ENCODE measurements around the gene RANBP3. TPM values are rescaled to one million over a fixed set of nuclear protein-coding genes. Genes with fewer than 3 reads are reported as not detected.
"Not testable (repeated sequence)": the region's sequence is repeated elsewhere in the genome, so short reads cannot be mapped to it uniquely, and the experiment has no call there.

Gene RANBP3
- total RNA-seq, 1 donor from 2014 or later, result 95.5 TPM

GRCh38 chr19:6010107-6010506, 32.2 kb upstream of the RANBP3 start:
- intact Hi-C loops (cut with micrococcal nuclease), result no loop called here

DNA sequence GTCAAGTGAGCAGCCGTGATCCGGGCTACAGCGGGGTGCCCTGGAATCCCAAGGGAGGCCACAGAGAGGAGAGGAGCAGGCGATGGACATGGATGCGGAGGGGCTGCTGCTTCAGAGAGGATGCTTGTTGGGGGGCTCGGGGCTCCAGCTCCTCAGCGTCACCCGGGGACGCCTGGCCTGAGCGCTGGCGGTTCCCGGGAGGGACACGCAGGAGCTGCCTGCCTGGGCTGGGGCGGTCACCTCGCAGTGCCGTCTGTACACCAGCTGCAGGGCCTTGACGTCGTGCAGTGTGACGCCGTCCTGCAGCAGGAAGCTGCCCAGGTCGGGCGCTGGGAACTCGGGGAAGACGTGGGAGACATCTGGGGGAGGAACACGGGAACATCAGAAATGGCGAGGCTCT, 29.9 kb upstream of the RANBP3 start:
- intact Hi-C loops (cut with micrococcal nuclease), result no loop called here

DNA sequence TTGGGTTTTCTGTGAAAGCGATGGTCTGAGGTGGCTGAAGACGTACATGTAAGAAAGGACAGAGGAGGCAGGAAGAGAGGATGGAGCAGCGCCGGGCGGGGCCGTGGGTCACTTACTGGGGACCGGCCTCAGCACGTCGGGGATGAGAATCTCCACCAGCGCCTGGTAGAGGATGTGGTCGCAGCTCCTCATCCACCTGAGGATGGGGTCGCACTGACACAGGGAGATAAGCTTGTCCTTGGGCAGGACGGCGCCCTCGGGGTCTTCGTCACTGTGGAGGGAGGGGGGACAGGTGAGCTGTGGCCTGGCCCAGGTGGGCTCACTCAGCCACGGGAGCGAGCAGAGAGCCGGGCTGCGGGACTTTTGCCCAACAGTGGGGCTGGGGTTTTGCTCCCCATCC, 29.0 kb upstream of the RANBP3 start:
- intact Hi-C loops (cut with micrococcal nuclease), result no loop called here

DNA sequence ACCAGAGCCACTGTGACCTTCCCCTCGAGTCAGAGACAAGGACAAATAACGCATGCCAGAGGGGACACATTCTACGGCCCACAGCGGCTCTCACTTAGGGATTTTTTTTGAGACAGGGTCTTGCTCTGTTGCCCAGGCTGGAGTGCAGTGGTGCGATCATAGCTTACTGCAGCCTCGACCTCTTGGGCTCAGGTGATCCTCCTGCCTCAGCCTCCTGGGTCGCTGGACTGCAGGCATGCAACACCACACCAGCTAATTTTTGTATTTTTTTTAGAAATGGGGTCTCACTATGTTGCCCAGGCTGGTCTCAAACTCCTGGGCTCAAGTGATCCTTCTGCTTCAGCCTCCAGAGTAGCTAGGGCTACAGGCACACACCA, 28.1 kb upstream of the RANBP3 start:
- intact Hi-C loops (cut with micrococcal nuclease), result not testable (repeated sequence)

DNA sequence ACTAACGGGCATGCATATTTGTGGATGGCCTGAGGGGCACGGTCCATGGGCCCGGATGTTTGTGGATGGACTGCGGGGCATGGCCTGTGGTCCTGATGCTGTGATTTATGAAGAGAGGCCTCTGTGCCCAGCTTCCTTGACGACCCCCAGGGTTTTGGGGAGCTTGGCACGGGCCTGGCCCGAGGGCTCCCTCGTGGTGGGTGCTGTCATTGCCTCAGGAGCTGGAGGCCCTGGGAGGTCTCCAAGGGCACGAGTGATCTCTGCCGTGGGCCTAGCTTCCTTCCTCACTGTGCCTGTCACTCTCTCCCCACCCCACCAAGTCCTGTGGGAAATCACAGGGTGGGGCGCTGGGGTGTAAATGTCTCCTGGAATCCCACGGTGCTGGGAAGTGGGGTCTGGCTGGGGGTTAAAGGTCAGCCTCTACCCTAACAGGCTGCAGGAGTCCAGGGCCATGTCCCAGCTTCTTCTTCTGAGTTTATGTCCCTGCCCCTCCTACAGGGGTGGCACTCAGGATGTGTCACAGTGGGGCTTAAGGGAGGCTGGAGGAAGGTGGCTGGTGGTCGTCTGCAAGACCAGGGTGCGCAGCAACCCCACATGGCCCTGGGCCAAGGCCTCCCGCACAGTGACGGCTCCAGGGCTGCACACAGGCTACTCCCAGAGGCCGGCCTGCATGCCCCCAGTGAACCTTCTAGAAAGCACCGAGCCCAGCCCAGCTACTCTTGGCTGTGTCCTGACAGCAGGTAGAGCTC, 27.6 kb upstream of the RANBP3 start:
- intact Hi-C loops (cut with micrococcal nuclease), result no loop called here

DNA sequence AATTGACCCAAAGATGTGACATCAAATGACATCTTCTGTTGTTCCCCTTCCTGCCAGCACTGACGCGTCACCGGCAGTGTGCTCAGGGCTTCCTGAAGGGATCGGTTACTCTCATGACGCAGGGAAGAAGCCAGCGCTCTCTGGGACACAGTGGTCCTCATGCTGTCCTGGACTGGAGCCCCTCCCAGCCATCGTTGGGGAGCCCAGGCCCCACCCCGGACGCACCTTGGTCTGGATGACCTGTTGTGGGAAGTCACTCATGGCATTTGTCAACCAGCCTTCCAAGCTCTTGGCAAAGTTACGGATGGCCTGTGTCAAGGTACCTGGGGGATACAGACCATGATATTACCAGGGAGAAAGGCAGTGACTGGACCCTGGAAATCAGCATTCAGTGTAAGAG, 26.0 kb upstream of the RANBP3 start:
- intact Hi-C loops (cut with micrococcal nuclease), result no loop called here

DNA sequence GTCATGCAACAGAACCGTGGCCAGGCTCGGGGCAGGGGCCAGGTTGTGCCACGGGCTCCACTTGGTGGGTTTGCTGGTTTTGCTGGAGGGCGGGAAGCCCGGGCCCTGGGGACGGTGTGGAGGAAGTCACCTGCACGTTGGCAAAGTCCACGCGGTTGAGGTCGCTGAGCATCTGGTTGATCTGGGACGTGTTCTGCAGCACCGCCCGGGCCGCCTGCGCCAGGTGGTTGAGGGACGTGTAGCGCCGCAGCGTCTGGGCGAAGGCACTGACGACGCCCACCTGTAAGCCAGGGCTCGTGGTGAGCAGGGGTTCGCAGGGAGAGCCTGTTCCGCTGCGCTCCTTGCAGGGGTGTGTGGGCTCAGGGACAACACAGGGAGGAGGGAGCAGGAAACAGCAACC, 24.7 kb upstream of the RANBP3 start:
- intact Hi-C loops (cut with micrococcal nuclease), result no loop called here

- intact Hi-C loops (cut with micrococcal nuclease), result no loop called here
Observed at GRCh38 chr19:6000228-6000847, 22.4 kb upstream of the RANBP3 start.

GRCh38 chr19:5999693-6000092, 21.8 kb upstream of the RANBP3 start:
- intact Hi-C loops (cut with micrococcal nuclease), result no loop called here

DNA sequence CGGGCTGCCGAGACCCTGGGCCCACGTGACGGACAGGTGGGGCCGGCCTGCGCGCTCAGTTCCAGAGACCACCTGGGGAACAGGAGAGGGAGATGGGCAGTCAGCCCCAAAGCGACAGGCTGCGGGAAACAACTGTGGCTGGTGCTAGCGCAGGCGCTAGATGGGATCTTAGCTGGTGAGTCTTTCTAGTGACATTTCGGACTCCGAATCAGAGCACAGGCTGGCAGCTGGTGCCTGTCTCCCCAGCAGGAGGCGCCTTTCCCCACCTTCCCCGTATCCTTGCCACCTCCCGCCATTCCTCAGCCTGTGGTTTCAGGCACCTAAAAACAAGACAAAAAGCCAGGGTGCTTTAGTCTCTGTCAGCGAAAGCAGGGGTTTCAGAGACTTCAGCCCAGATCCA, 19.4 kb upstream of the RANBP3 start:
- intact Hi-C loops (cut with micrococcal nuclease), result no loop called here

DNA sequence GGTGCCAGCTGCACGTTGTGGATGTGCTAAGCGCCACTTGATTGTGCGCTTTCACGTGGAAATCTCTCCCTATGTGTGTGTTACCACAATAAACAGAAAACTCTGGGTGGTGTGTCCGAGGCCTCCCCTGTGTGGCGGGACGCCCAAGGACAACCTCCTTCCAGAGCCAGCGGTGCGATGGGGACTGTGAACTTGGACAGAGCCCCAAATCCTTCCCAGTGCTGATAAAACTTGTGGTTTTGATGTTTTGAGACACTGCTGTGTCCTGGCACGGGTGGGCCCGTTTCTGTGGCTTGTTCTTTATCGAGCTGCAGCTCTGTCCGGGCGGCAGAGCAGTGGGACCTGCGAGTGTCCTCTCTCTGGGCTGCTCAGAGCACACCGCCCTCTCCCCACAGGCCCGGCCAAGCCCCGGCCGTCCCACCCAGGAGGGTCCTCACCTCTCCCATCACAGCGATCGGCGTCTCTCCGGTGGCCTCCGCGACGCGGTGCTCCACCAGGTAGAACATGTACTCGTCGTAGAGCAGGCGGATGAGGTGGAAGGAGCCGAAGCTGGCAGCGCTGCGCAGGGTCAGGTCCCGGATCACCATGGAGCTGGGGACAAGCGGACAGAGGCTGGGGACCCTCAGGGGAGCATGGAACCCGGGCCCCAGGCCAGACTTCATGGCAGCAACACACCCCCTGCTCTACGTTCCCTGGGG, 18.8 kb upstream of the RANBP3 start:
- intact Hi-C loops (cut with micrococcal nuclease), result no loop called here

DNA sequence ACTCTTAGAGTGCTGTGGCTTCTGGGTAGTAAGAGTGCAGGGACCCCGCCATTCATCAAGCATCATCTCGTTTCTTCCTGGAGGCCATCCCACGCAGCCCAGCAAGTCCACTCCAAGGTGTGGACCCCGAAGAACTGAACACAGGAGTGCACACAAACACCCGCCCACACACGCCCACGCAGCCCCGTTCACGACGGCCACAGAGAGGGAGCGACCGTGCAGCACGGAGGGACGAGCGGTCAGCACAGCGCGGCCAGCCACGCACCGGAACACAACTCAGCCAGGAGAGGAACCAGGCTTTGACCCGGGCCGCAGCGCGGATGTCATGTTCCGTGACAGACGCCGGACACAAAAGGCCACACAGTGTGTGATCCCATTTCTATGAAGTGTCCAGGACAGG, 18.2 kb upstream of the RANBP3 start:
- intact Hi-C loops (cut with micrococcal nuclease), result no loop called here

DNA sequence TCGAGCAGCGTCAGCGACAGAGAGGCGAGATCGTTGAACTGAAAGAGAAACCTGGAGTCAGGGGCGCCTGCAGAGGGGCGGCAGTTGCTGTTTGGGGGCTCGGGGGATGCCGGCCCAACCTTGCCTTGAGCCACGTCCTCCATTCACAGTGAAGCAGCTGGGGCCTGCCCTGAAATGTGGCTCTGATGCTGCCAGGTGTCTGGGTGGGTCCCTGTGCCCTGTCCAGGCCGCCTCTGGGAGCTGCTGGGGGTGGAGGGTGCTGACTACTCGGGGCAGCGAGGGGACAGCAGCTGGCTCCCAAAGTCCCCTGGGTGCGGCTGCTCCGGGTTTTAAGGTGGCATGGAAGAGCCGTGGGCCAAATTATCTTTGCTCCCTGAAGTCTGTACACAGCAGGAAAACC, 17.7 kb upstream of the RANBP3 start:
- intact Hi-C loops (cut with micrococcal nuclease), result no loop called here

GRCh38 chr19:5994405-5995165, 16.6 kb upstream of the RANBP3 start:
- intact Hi-C loops (cut with micrococcal nuclease), result no loop called here

DNA sequence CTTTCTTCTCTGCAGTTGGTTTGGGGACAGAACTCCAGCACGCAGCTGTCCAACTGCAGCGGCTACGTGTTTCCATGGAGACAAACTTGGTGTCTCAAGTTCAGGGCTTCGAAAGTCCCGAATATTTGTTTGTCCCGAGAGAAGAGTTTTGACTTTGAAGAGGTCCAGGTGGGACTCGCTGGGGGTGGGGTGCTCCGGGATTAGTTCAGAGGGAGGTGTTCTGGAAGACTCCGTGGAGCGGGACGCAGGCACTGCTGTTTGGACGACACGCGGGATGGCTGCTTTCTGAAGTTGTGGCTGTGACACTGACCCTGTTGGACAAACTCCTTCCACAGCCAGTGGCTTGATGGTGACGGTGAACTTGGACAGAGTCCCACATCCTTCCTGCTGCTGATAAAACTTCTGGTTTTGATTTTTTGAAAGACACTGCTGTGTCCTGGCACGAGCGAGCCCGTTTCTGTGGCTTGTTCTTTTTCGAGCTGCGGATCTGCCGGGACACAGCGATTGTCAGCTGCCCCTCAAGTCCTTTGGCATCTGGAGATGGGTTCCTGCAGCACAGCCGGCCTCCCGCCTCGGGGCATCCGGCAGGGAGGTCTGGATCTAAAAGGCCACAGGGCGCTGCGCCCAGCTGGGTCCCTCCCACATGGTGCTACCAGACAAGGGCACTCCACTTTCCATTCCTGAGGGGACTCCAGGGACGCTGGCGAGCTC, 15.9 kb upstream of the RANBP3 start:
- intact Hi-C loops (cut with micrococcal nuclease), result no loop called here

GRCh38 chr19:5993201-5993600, 15.3 kb upstream of the RANBP3 start:
- intact Hi-C loops (cut with micrococcal nuclease), result no loop called here

DNA sequence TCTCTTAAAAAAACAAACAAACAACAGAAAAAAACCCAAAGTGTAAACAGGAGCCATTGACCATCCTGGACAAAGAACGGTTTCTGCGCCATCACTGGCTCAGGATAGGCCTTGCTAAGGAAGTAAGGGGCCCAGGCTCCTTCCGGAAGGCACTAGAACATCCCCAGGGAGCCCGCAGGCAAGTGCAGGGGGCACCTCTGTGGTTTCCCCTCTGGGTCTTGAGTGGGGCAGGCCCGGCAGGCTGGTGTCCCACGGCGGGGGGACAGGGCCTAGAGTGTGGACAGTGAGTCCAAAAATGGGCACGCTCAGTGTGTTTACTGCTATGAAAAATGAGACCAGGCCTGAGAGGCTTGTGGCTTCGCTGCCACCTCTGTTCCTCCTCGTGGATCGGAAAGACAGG, 14.8 kb upstream of the RANBP3 start:
- intact Hi-C loops (cut with micrococcal nuclease), result no loop called here

GRCh38 chr19:5991244-5991838, 13.4 kb upstream of the RANBP3 start:
- intact Hi-C loops (cut with micrococcal nuclease), result no loop called here

GRCh38 chr19:5990289-5990797, 12.4 kb upstream of the RANBP3 start:
- intact Hi-C loops (cut with micrococcal nuclease), result no loop called here

DNA sequence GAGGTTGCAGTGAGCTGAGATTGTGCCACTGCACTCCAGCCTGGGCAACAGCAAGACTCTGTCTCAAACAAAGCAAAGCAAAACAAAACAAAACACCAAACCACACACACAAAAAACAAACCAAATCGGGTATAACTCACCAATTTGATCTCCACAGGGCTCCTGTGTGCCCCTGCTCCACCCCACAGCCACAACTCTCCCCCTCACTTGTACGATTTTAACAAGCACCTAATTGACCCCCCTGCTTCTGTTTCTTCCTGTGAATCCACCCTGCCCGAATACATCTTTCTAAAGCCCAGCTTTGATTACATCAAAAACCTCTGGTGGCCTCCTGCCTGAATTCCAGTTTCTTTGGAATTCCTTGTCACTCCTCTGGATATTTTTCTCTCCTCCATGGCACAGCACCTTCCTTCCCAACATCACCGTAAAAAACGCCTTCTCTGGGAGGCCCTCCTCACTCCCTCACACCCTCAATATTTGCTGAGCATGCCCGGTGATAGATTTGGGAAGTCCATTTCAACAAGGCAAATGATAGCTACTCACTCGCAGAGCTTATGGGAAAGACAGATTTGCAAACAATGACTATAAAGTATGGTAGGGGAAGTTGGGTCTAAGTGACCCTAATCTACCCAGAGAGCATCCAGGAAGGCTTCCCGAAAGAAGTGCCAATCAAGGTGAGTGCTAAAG, 11.6 kb upstream of the RANBP3 start:
- intact Hi-C loops (cut with micrococcal nuclease), result loop anchor here (10.0 kb wide), 1 partner anchor 135 kb away; no protein-coding TSS in a partner anchor

Measured in T-helper 2 cell treated with Interferon-gamma antibody and Interleukin-4, amounts not matched to agents 100 ng/mL and 5 ng/mL, for 36 hours (primary cell).